DOHH2 (cell line): Measurements from ENCODE around the gene CSTB.

Source experiments
- H3F3A ChIP-seq: fragments of 200-600 bp; sonication (generic), shearing (Covaris generic); 2 replicates; pipeline ENCODE4 v1.6.0; 2016; ENCODE audit warnings: antibody characterized with exemption, mild to moderate bottlenecking; ENCODE audit not compliant: control insufficient read depth, insufficient read depth
- H3K27ac ChIP-seq: fragments of 200-600 bp; sonication (generic); 2 replicates; pipeline ENCODE4 v1.5.1; 2014; ENCODE audit warnings: low read depth, mild to moderate bottlenecking, low read length, moderate library complexity
- H3K27me3 ChIP-seq: fragments of 200-600 bp; sonication (generic); 2 replicates; pipeline ENCODE4 v1.6.1; 2014; ENCODE audit warnings: mild to moderate bottlenecking, low read length, mixed read lengths; ENCODE audit not compliant: control insufficient read depth
- H3K36me3 ChIP-seq: fragments of 200-600 bp; sonication (generic); 2 replicates; pipeline ENCODE4 v1.6.1; 2014; ENCODE audit warnings: mild to moderate bottlenecking, low read length, moderate library complexity, mixed read lengths; ENCODE audit not compliant: control insufficient read depth
- H3K4me1 ChIP-seq: fragments of 200-600 bp; sonication (generic); 2 replicates; pipeline ENCODE4 v1.6.1; 2014; ENCODE audit warnings: mild to moderate bottlenecking, low read length, mixed read lengths; ENCODE audit not compliant: control insufficient read depth
- H3K4me2 ChIP-seq: fragments of 200-600 bp; sonication (generic); 2 replicates; pipeline ENCODE4 v1.6.0; 2014; ENCODE audit warnings: mild to moderate bottlenecking, low read length, moderate library complexity
- H3K4me3 ChIP-seq: fragments of 200-600 bp; sonication (generic); 2 replicates; pipeline ENCODE4 v1.5.1; 2014; ENCODE audit warnings: mild to moderate bottlenecking, low read length, mixed read lengths
- H3K79me2 ChIP-seq: fragments of 200-600 bp; sonication (generic); 2 replicates; pipeline ENCODE4 v1.6.1; 2014; ENCODE audit warnings: mild to moderate bottlenecking, low read length, mixed read lengths; ENCODE audit not compliant: control insufficient read depth
- H3K9me2 ChIP-seq: fragments of 200-600 bp; sonication (generic); replicated peaks from 2 replicates; pipeline ENCODE4 v1.6.1; 2014; ENCODE audit warnings: mild to moderate bottlenecking, low read length, mixed read lengths; ENCODE audit not compliant: control insufficient read depth
- H3K9me3 ChIP-seq: fragments of 200-600 bp; sonication (generic); 2 replicates; pipeline ENCODE4 v1.6.1; 2014; ENCODE audit warnings: antibody characterized with exemption, low read length, mixed read lengths; ENCODE audit not compliant: control insufficient read depth, insufficient read depth
- H4K20me1 ChIP-seq: fragments of 200-600 bp; sonication (generic); 2 replicates; pipeline ENCODE4 v1.6.0; 2014; ENCODE audit warnings: low read depth, mild to moderate bottlenecking, antibody characterized with exemption, low read length, moderate library complexity; ENCODE audit not compliant: control insufficient read depth, insufficient read depth
- CTCF ChIP-seq: fragments of 200-600 bp; sonication (generic); IDR thresholded peaks from one replicate; pipeline ENCODE4 v1.5.1; 2014; ENCODE audit warnings: antibody characterized with exemption, mild to moderate bottlenecking, low read depth, low read length; ENCODE audit not compliant: poor library complexity, severe bottlenecking
- EZH2phosphoT487 ChIP-seq: fragments of 200-600 bp; sonication (generic); IDR thresholded peaks from 2 replicates; pipeline ENCODE4 v1.6.1; 2017; ENCODE audit warnings: borderline replicate concordance, mild to moderate bottlenecking, antibody characterized with exemption, low read length, moderate library complexity, mixed read lengths

CSTB gene

GRCh38 chr21:43768868-43769167 is 7.3 kb downstream of the CSTB start:
- TF ChIP-seq CTCF (no peak), EZH2phosphoT487 (no peak)
- Histone ChIP-seq H4K20me1 (no peaks in the 10 kb centered on the region), H3K4me1 (no peaks in the 10 kb centered on the region), H3K79me2 (no peaks in the 10 kb centered on the region), H3K27me3 (no peaks in the 10 kb centered on the region), H3K4me2 (no peak overlapping the region), H3K9me3 (no peaks in the 10 kb centered on the region), H3K27ac (no peak overlapping the region), H3K4me3 (no peak overlapping the region), H3K9me2 (no peaks in the 10 kb centered on the region), H3F3A (no peaks in the 10 kb centered on the region), H3K36me3 (peaks cover 10% of the 10 kb centered on the region)

GRCh38 chr21:43767984-43768867 is 7.9 kb downstream of the CSTB start:
- no peaks in the 10 kb centered on the region for H3F3A ChIP-seq
- TF ChIP-seq CTCF (no peak), EZH2phosphoT487 (no peak)
- no peaks in the 10 kb centered on the region for H3K79me2 ChIP-seq
- no peaks in the 10 kb centered on the region for H3K27me3 ChIP-seq
- no peak overlapping the region for H3K4me3 ChIP-seq
- no peaks in the 10 kb centered on the region for H3K9me2 ChIP-seq
- H3K27ac ChIP-seq: no peak overlapping the region
- H4K20me1 ChIP-seq: no peaks in the 10 kb centered on the region
- peaks cover 4% of the 10 kb centered on the region for H3K36me3 ChIP-seq
- H3K4me2 ChIP-seq: no peak overlapping the region
- H3K4me1 ChIP-seq: no peaks in the 10 kb centered on the region
- no peaks in the 10 kb centered on the region for H3K9me3 ChIP-seq

GRCh38 chr21:43767498-43767983 is 8.6 kb downstream of the CSTB start:
- TF ChIP-seq CTCF (no peak), EZH2phosphoT487 (no peak)
- Histone ChIP-seq H3K9me2 (no peaks in the 10 kb centered on the region), H3K4me1 (no peaks in the 10 kb centered on the region), H3K9me3 (no peaks in the 10 kb centered on the region), H3K27ac (no peak overlapping the region), H3F3A (no peaks in the 10 kb centered on the region), H4K20me1 (no peaks in the 10 kb centered on the region), H3K27me3 (no peaks in the 10 kb centered on the region), H3K4me2 (no peak overlapping the region), H3K36me3 (no peaks in the 10 kb centered on the region), H3K4me3 (no peak overlapping the region), H3K79me2 (no peaks in the 10 kb centered on the region)
